Amygdala (tissue), 56 donors: ENCODE data around the gene ALG1L2.
"Not testable (repeated sequence)": the region's sequence is repeated elsewhere in the genome, so short reads cannot be mapped to it uniquely, and the experiment has no call there.

Source experiments
- DNase-seq, 56 donors: peaks; one replicate each; lab custom pipeline; 2025; lab: John Stamatoyannopoulos, UW

ALG1L2 gene

DNA sequence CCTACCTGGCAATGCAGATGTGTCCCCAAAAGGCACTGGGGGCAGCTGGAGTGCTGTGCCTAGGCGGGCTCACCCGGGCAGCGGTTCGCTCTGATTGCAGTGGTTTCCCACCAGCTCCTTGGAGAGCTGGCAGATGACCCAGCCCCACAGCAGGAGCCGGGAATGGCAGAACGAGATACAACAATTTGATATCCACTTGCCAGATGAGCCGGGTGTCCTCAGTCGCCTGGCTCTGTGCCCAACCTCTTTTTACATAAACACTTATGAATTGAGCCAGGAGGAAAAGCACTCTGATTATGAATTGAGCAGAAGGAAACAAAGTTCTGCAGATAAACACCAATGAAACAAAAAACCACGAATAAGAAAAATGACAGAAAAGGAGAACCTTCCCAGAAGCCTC is 38.2 kb downstream of the ALG1L2 start:
- DNase-seq, result peak in 5 of 56 donors; percentile 3 to 39 (median 5)

DNA sequence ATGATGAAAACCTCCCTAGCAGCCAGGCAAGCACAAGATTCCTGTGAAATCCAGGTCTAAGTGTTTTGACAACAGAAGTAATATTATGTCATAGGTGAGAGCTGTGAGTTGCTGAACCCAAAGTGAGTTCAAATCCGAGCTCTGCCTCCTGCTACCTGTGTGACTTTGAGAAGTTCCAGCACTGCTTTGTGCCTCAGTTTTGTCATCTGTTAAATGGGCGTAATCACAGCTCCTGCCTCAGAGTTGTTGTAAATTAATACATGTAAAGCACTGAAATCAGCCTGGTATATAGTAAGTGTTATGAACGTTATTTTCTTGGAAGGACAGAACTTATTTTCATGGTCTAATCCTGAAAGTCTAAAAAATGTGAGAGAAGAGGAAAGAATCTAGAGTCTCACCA is 38.7 kb downstream of the ALG1L2 start:
- DNase-seq, result not testable (repeated sequence)

DNA sequence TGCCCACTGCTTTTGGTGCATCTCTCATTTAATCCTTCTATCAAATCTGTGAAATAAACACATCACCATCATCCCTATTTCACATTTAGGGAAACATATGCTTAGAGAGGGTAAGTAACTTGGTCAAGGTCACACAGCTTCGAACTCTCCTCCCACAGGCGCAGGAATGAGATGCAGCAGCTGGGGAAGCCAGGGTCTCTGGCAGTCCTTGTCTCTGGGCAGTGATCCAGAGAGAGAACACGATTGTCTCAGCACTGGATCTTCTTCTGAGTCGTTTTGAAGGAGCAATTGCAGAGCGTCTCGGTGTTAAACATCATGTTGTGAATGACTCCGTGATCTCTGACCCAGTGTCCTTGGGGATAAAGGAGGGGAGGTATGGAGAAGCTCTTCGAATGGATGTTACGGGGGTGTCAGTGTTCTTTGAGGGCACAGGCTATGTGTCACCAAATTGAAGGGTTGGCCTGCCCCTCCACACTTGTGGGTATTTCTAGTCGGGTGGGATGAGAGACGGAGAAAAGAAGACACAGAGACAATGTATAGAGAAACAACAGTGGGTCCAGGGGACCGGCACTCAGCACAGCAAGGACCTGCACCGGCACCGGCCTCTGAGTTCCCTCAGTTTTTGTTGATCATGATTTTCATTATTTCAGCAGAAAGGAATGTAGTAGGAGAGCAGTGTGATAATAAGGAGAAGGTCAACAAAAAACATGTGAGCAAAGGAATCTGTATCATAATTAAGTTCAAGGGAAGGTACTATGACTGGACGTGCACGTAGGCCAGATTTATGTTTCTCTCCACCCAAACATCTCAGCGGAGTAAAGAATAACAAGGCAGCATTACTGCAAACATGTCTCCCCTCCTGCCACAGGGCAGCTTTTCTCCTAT is 41.5 kb downstream of the ALG1L2 start:
- DNase-seq, result not testable (repeated sequence)

DNA sequence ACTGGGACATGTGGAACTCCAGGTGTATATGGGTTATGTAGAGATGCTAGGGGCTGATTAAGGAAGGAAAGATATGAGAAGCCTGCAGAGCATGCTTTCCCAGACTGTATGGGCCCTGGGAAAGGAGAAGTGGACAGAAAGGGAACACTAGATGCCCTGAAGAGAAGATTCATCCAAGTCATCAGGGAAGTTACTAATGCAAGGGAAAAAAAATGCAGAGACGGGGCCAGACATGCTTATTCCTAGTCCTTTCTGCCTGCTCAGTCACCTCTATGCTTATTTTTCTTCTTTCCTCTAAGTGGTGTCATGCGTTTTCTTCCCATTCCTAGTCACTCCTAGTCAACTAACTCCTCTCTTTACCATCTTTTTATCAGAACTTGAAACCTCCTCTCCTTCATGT is 43.8 kb downstream of the ALG1L2 start:
- DNase-seq, result not testable (repeated sequence)

DNA sequence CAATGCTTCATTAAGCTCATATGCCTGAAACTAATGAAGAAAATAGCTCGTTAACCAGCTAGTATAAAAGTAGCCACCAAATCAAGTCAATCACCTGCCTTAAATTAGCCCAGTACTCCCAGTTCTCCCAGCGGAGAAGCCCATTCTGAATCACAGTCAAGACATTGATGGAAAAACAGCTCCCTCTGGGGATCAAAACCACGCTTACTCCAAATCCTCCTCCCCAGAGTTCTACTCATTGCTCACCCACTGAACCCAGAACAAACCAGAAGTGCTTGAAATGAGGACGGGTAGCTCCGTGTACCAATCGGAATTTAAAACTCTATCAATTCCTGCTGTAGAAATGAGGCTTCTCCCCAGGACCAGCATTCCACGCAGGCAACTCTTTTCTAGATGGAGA is 54.7 kb downstream of the ALG1L2 start:
- not testable (repeated sequence) for DNase-seq

DNA sequence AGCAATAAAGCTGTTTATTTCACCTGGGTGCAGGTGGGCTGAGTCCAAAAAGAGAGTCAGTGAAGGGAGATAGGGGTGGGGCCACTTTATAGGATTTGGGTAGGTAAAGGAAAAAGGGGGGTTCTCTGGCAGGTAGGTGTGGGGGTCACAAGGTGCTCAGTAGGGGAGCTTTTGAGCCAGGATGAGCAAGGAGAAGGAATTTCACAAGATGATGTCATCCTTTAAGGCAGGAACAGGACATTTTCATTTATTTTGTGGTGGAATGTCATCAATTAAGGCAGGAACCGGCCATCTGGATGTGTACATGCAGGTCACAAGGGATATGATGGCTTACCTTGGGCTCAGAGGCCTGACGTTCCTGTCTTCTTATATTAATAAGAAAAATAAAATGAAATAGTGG is 56.1 kb downstream of the ALG1L2 start:
- DNase-seq, result not testable (repeated sequence)

DNA sequence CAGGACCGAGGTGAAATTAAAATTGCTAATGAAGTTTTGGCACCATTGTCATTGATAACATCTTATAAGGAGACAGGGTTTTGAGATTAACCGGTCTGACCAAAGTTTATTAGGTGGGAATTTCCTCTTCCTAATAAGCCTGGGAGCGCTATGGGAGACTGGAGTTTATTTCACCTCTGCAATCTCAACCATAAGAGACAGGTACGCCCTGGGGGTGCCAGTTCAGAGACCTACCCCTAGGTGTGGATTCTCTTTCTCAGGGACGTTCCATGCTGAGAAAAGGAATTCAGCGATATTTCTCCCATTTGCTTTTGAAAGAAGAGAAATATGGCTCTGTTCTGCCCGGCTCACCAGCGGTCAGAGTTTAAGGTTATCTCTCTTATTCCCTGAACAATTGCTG is 57.4 kb downstream of the ALG1L2 start:
- DNase-seq, result not testable (repeated sequence)

DNA sequence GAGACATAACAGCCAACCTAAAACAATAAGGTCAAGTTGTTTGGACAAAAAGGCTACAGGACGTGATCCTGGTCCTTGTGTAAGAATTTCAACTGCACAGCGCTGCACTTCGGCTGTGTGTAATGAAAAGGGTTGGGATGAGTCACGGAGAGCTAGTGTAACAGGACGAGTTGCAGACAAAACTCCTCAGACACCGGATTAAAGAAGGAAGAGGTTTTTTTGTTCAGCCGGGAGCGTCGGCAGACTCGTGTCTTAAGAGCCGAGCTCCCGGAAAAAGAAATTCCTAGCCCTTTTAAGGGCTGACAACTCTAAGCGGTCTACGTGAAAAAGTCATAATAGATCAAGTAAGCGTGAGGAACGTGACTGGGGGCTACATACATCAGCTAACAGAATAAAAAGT is 59.1 kb downstream of the ALG1L2 start:
- not testable (repeated sequence) for DNase-seq

DNA sequence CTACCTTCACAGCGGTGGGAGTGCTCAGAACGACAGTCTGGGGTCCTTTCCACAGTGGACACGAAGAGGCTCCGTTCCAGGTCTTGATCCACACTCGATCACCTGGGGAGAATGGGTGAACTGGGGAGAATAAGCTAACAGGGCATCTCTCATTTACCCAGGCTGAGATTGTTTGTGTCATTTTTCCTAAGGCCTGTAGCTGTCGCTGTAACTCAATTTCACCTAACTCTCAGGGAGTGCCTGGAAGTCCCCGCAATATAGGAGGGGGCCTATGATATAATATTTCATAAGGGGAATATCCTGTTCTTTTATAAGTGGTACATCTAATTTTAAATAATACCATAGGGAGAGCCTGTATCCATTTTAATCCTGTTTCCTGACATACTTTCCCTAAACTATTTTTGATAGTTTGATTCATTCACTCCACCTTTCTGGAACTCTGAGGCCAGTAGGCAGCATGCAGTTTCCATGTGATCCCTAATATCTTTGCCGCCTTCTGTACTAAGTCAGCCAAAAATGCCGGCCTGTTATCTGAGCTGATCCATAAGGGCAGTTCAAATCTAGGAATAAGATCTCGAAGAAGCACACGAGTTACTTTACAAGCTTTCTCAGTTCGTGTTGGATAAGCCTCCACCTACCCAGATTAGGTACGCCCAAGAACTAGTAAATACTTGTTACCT is 62.2 kb downstream of the ALG1L2 start:
- DNase-seq, result not testable (repeated sequence)

DNA sequence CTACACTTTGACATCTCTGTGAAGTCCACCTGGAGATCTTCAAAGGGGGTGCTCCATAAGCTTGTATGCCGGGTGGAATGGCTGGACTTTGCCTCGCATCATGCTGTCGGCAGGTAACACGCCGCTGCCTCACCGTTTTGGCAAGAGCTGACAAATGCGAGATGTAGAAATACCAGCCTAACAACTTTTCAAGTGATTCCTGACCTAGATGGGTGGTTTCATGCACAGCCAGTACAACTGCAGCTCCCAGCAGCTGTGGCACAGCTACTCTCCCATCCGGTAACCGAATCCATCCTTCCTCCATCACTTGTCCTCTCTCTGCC is 62.7 kb downstream of the ALG1L2 start:
- DNase-seq, result not testable (repeated sequence)

DNA sequence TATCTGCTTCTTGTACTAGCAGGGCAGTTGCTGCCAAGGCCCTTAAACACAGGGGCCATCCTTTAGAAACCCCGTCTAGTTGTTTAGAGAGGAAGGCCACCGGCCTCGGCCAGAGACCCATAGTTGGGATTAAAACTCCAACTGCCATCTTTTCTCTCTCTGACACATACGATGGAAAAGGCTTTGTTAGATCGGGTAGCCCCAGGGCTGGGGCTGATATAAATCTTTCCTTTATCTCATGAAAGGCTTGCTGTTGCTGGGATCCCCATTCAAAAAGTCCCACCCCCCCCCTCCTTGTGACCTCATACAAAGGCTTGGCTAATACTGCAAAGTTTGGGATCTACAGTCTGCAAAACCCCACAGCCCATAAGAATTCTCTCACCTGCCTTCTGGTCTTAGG is 63.8 kb downstream of the ALG1L2 start:
- not testable (repeated sequence) for DNase-seq

DNA sequence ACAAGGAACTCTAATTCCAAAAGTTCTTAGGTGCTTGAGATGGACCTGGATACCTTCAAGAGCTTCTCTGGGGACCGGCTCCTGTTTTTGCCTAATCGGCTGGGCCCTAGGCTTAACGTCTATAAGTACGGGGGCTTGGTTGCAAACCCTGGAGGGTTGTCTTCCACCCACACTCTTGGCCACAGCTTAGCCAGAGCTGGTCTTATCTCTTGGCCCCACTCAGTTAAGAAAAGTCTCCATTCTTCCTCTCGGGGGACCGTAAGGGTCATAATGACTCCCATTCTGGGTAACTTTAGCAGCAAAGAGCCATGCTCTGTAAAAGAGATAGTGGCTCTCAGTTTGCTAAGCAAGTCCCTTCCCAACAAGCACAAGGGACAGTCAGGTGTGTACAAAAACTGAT is 64.8 kb downstream of the ALG1L2 start:
- not testable (repeated sequence) for DNase-seq
